Activated CD8-positive, alpha-beta memory T cell treated with anti-CD3 and anti-CD28 coated beads for 4 hours (primary cell): ENCODE measurements around the gene PRKN.
"Not testable (repeated sequence)": the region's sequence is repeated elsewhere in the genome, so short reads cannot be mapped to it uniquely, and the experiment has no call there.

Experiments used
- DNase-seq, 2 donors: peaks; one replicate each; pipeline ENCODE4 v3.0.0-alpha.2; 2020; ENCODE audit warnings: low read depth in 2 of 2

The PRKN gene

DNA sequence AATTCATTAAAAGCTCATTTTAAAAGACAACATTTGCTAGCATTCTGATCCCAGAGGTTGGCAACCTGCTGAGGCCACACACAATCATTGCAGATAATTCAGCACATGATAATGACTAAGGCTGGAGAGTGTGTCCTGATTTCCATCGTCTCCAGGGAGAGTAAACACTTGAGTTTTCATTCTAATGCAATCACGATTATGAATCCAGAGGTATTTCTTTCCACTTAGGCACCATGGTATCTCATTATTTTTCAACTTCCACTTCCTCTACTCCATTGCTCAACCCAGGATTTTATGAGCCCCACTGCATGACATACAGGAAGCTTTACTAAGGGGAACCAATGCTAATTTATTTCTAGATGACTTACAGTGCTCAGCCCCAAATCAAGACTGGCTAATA, 1179.9 kb downstream of the PRKN start:
- no peak for DNase-seq

DNA sequence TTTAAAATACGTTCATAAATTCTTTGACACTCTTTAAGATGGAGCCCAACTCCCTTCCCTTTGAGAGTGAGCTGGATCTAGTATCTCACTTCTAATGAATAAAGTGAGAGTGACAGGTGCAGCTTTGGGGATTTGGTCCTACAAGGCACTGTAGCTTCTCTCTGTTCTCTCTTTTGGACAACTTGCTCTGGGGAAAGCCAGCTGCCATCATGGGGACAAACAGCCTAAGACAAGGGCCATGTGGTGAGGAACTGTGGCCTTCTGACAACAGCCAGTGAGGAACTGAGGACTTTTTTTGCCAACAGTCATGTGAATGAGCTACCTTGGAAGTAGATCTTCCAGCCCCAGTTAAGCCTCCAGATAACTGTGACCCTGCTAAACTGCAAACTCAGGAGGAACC, 1180.9 kb downstream of the PRKN start:
- DNase-seq: no peak

DNA sequence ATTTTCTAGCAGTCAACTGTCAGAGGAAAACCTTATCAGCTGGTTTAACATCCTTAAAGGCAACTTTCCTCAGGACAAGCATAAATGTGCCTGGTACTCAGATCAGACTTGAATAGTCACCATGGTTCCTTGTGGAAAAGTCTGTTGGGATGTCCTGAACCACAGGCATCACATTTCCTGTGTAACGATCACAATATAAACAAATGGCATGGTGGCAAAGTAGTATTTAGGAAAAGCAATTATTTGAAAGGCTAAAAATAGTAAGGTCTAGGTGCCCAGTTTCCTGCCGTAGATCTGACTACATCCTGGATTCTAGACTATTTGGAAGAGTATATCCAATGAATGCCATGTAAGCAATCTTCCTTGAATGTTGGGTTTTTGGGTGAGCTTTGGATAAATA, 1181.8 kb downstream of the PRKN start:
- DNase-seq: no peak

DNA sequence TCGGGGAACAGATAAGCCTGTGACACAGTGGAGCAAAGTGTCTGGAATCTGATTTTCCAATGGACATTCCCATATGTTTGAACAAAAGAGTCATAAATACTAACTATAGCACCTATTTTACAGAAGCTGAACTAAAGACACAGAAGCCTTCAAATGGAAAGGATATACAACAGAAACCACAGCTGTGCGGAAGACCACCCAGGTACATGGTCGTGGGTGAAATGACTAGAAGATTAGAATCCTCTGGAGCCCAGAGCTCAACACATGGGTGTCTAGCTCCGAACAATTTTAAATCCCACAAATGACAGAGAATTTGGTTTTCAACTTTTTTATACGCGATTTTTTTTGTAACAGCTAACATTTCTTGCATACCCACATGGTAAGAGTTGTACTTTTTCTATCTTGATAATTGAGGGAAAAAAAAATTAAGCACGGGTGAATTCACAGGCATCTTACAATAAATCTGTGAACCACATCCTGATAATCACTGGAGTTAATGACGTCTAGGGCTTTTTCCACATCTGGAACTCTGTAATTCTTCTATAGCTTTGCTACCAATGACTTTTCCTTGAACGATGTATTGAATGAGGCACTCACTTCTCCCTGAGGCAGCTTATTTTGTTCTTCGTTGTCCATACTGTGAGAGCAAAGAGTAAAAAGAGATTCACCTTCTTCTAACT, 1182.6 kb downstream of the PRKN start:
- no peak for DNase-seq

DNA sequence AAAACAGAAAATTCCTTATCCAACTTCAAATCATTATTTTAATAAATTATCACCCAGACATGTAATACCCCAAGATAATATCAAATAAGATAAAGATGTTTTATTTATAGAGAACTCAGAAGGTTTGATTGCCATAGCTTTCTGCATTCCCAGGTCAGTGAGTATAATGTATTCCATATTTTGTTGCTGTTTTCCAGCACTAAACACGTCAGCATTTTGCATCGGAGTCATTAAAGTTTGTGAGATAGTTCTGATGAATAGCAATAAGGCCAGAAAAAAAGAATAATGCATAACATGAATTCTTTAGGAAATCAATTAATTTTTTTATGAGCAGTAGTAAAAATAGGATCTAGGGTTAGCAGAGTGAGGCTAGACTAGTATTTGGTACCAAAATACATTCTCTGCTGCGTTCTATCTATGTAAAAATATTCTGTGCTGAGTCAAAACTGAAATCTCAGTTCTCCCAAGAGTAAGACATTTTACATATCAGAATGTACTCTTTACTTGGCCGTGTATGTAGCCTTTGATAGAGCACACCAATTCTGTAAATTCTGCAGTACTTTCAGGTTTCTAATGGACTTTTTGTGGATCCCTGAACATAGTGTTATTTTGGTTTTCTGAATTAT, 1183.8 kb downstream of the PRKN start:
- DNase-seq: no peak

DNA sequence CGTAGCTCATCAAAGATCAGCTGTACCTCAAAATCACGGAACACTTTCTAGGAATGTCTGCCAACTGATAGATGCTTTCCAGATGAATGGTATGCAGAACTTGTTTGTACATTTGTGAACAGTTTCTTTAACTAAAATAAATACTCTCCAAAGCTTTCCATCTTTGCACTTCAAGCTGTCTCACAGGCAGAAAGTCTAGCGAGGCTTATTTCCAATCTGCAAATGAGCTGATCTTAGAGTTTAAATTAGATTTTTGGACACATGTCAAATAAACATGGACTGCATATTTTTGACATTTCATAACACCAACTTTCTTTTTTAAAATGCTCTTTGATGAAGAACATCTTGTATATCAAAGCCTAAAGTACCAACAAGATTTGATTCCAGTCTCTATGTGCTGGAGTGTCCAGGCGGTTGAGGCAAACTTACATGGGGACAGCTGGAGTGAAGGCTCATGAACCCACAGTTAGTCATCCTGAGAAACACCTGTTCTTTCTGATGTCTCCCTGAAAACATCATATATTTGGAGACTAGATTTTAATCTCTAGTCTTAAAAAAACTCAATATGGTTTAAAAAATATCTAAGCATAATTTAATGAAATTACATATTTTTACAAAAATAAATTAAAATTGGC, 1185.1 kb downstream of the PRKN start:
- DNase-seq: no peak

DNA sequence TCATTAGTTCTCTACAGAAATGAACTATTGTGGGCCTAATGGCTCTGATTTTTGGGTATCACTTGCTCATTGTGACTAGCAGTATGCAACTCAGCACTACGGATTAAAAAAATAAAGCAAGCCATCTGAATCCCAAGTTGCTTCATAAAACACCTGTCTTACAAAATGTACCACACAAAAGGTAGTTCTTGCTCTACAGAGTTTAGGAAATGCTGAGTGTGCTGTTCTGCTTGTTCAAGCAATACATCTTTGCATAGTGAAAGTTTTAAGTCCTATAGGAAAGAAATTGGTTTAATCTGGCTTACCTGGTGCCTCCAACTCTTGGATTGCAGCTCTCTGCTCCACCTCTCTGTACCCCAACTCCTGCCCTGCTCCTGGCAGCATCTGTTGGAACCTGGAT, 1187.0 kb downstream of the PRKN start:
- DNase-seq: no peak

DNA sequence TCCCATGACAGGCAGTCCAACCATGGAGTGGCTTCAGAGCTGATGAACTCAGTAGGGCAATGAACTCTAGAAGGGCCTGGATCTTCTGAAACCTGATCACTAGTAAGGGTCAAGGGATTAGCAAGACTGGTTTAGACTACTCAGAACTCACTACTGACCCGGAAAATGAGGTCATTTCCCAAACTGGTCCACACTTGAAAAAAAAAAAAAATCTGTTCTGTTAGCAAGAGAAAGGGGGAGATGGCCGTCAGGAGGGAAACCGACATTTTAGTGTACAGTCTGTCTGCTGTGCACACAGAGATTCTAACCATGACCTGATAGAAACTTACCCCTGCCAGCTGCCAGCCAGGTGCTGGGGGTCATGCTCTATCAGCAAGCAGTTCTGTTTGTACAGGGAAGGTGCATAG, 1191.3 kb downstream of the PRKN start:
- DNase-seq: no peak

DNA sequence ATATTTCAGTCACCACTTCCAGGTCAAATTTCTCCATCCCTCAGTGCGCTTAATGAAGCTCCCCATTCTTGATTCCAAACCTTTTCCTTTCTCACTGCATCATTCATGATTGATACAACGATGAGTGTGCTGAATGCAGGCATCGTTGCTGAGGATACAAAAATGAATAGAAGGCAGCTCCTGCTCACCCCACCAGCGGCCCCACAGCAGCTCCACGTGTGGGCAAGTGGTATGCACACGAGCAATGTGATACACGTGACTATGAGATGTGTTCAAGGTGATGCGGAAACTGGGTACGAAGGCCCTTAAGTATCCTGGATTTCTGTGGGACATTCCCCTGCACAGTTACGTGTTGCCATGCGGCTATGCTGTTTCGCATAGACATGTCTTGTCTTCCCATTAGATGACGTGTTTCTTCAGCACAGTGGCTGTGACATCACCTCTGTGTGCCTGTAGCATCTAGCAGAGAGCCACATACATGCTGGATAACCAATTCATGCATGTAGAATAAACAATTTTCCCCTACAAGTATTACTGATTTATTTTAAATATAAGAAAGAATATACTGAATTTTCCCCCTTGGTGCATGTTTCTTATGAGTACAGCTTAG, 1193.2 kb downstream of the PRKN start:
- DNase-seq: no peak

DNA sequence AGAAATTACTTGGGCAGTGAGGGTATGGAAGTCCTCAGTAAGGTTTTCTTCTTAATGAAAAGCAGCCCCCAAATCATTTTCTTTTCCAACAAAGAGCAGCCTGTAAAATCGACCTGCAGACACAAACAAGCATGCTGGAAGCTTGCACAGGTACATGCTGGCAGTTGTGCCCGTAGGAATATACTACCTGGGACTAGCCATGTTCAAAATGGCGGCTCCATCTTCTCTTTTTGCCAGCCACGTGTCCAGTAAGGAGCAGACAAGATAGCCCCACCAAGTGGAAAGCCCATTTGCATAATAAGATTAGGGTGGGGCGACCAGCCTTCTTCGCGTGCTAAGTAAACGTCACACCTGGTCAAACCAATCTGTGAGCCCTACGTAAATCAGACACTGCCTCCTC, 1194.3 kb downstream of the PRKN start:
- DNase-seq: no peak

DNA sequence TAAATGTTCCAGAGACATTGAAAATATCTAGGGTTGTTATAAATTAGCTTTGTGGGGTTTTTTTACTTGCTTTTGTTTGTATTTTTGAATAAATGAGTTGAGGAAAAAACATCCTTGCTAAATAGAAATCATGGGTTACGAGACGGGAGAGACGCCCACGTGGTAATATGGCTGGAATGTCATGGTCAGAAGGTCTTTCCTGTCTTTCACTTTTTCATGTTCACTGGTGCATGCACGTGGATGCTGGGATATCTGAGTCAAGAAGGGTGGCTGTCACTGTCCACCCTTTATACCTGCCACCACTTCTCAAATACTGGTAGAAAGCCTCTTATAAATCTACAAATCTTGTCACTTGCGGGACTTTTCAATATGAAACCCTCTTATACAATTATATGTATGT, 1195.0 kb downstream of the PRKN start:
- no peak for DNase-seq

DNA sequence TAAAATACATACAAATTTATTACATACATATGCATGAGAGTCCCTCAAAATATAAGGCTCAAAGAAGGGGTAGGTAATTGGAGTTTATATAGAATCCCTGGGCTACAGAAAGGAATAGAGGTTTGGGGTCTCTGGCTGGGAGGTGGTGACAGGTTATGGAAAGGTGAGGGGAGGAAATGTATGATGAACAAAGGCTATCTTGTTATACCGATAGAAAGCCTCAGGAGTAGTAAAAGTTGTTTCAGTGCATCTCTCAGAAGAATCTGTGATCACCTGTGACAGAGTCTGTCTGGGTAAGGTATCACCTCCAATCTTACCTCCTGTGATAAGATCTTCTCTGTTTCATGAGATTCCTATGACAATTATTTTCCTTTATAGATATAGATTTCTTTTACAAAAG, 1200.8 kb downstream of the PRKN start:
- DNase-seq: no peak

DNA sequence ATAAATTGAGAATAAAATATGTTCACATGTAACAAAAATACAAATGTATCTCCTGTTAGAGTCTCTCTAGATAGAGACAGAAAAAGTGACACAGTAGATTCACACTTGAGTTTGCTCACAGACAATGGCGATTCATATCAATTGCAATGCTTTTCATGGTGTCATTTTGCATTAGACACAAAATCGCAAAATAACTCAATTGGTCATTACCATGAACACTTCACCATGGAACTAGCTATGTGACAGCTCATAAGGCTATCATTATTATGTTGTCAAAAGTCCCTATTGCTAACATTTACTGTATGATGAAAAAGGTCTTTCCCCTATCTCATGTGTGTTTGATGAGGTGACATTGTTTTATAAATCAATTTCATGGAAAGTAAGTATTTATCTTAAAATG, 1204.2 kb downstream of the PRKN start:
- DNase-seq: no peak

DNA sequence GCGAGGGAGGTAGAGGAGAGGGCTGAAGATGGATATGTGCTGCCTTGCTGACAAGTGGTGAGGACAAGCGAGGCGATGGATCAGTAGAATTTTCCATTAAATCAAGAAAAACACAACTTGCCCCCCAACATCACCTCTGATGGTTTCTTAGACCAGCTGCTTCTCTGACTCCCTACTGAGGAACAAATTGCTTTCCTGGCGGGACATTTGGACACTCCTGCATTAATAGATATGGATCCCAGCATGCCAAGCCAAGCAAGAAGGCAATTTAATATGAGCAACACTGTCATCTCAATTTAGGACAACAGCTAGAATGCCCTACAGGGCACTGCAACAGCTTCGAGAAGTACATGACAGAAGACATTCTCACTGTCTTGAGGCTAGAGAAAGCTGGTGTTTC, 1205.3 kb downstream of the PRKN start:
- no peak for DNase-seq

DNA sequence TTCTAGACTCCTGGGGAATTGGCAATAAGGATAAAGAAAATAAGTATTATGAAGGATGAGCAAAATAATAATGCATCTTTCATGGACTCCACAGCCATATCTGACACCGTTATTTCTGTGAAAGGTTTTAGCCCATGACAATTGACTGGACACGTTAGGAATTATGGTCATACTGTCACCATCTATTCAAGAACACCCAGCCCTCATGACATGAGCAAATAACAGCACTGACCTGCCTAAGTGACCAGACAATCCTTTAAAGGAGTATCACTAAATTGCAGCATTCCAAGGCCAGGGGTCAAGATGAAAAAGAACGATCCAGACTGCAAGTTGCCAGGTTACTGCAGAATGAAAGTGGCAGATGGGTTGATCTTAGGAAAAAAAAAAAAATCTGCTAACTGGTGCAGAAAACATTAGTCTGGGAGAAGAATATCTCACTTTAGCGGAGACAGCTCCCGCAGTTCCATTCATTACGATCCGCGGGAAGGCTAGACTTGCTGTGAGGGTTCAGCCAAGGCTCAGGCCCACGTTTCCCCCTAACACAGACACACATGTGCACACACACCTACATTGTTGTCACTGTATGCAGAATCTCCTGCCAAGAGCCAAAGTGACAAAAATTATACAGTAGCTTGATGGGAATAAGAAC, 1216.0 kb downstream of the PRKN start:
- DNase-seq: no peak

DNA sequence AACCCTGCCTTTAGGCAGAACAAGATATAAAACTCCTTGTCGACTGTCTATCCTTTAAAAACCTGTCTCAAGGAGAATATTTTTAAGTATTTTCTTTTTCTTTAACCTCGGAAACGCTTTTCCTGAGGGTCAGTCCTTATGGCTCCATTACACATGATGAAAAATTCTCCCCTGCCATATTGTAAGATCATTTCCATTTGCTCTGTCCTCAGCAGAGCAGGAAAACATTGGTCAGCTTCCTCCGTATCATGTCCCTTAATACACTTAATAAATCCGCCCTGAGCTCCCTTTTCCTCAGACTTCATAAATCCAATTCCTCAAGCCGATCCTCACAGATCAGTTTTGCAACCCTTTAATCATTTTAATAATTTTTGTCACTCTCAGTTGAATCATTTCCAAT, 1219.2 kb downstream of the PRKN start:
- DNase-seq: no peak

DNA sequence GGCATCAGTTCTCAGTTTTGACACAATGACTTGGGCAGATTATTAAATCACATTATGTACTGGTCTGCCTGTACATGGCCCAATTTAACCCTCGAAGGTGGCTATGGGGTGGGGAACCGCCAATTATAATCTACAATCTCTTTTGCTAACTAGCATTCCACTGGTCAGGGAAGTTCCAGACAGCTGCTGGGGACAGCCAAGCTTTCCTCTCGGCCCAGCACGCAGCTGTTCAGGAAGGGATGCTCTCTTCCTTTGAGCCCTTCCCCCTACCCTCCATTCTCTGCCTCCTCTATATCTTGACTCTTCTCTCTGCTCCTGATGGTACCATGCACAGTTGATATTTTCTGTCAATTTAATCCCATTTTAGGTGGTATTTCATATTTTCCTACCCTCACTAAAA, 1220.2 kb downstream of the PRKN start:
- no peak for DNase-seq

DNA sequence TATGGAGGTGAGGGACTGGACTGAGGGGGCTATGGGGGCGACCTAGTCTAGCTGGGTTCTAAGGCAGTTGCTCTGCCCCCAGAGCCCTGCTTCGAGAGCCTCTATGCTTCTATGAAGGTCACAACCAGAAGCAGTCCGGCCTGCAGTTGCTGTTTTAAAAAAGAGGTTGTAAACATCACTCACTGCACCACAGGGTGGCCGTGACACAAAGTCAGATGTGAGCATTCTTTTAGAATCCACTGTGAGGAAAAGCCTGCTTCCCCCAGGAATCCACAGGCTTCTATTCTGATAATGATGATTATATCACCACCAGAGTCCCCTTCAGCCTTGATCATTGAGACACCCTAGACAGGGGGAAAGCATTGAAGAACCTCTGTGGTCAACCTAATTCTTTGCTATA, 1224.0 kb downstream of the PRKN start:
- no peak for DNase-seq

DNA sequence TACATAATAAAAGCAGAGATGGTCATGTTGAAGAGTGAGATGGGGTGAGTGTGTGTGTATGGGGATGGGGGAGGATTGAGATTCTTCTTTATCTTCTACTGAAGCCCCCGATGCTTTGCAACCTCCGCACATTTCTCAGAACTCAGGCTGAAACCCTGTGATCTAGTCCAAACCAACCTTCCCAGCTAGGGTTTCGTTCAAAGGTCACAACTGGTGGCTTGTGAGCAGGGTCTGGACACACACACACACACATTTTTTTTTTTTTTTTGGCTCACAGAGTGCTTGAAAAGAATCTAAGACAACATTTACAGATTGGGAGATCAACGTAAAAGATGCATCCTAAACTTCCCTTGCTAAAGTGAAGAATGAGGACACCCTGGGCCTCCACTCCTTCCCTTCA, 1228.7 kb downstream of the PRKN start:
- no peak for DNase-seq

DNA sequence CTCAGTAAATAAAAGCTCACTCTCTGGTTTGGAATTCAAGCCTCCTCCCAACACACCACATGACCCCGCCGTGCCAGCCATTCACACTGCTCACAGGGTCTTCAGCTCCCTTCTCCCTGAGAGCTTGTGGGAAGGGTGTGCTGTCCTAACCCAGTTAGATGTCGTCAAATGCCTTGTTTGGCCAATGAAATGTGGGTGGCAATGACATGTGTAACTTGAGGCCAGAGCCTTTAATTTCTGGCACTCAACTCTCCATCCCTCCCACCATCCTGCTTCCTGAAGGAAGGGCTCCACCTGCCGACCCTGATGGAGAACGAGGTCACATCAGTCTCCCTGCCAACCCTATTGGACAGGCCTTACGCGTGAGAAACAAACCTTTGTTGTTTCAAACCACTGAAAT, 1229.2 kb downstream of the PRKN start:
- no peak for DNase-seq

DNA sequence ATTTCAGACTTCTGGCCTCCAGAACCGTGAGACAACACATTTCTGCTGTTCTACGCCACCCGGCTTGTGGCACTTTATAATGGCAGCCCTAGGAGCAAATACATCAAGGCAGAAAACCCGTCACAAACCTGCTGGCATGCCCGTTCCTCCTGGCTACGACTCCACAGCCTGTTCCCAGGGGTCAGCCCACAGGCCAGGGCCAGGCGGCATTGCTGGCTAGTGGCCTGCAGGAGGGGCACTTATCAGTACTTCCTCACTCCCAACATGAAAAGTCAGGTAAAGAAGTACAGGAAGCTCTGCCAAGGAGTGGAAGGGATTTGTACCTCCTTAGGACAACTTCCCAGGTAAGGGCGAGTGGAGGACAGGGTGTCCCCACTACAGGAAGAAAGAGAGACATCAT, 1230.6 kb downstream of the PRKN start:
- no peak for DNase-seq

DNA sequence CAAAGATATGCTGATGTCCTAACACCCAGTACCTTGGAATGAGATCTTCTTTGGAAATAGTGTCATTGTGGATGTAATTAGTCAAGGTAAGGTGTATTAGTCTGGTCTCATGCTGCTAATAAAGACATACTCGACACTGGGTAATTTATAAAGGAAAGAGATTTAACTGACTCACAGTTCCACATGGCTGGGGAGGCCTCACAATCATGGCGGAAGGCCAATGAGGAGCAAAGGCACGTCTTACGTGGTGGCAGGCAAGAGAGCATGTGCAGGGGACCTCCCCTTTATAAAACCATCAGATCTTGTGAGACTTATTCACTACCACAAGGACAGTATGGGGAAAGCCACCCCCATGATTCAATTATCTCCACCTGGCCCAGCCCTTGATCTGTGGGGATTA, 1231.3 kb downstream of the PRKN start:
- not testable (repeated sequence) for DNase-seq

DNA sequence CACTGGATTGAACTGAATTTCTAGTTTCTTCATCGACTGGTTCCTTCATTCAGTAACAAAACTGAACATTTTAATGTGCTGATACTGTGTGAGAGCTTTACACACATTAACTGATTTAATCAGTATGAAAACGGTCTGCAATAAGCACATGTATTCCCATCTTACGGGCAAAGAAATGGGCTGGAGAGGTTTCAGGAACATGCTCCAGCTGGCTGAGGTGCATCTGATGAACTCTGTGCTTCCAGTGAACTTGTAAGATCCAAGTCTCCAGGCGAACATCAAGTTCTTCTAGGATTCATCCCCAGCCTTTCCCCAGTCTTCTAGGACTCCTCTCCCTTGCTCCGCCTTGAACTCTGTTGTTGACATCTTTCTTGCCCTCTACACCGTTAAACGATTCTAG, 1233.0 kb downstream of the PRKN start:
- DNase-seq: no peak
